HuH-7.5 (cell line): ENCODE results near the gene TRIP10.
"Not testable (repeated sequence)": the region's sequence is repeated elsewhere in the genome, so short reads cannot be mapped to it uniquely, and the experiment has no call there.

ENCODE experiments used
- DNase-seq: peaks from one replicate; pipeline ENCODE4 v3.0.0; 2011; ENCODE audit warnings: low spot score

The TRIP10 gene

DNA sequence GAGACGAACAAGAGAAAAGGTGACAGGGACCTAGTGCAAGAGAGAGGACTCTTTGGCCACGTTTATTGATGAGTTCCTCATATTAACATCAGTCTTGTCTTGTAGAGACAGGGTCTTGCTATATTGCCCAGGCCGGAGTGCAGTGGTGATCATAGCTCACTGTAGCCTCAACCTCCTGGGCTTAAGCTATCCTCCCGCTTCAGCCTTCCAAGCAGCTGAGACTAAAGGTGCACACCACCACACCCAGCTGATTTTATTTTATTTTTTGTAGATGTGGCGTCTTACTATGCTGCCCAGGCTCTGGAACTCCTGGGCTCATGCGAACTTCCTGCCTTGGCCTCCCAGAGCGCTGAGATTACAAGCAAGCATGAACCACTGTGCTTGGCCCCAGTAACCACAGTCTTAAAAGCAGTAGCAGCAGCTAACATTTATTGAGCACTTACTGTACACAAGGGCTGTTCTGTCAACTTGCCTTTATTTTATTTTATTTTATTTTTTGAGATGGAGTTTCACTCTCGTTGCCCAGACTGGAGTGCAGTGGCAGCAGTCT is 28.8 kb downstream of the TRIP10 start:
- no peak for DNase-seq

DNA sequence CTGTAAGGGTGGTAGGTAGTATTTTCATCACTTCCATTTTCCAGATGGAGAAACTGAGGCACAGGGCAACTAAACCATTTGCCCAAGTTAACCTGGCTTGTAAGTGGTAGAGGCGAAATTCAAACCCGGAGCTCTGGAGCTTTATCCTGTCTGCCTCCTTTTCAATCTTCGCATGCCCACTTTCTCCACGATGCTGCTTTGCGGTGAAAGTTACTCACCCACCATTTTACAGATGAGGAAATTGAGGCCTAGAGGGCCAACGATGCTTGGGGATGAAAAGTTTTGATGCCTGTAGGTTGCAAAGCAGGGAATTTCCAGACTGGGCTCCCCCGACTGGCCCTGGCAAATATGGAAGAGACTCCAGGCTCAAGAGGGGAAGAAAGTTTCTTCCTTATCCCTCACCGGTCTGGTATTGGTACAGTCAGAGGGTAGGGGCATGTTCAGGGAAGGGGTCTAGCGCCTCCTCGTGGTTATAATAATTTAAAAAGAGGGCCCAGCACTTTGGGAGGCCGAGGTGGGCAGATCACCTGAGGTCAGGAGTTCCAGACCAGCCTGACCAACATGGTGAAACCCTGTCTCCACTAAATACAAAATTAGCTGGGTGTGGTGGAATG is 29.6 kb downstream of the TRIP10 start:
- peak; percentile 51 for DNase-seq

DNA sequence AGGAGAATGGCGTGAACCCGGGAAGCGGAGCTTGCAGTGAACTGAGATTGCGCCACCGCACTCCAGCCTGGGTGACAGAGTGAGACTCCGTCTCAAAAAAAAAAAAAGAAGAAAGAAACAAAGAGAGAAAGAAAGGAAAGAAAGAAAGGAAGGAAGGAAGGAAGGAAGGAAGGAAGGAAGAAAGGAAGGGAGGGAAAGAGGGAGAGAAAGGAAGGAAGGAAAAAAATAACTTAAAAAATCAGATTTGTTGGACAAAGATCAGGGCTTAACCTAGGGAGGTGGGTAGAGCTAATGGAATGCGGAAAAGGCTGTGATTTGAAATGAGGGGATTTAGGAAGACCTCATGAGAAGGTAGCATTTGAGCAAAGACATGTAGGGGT is 32.2 kb downstream of the TRIP10 start:
- DNase-seq: not testable (repeated sequence)

DNA sequence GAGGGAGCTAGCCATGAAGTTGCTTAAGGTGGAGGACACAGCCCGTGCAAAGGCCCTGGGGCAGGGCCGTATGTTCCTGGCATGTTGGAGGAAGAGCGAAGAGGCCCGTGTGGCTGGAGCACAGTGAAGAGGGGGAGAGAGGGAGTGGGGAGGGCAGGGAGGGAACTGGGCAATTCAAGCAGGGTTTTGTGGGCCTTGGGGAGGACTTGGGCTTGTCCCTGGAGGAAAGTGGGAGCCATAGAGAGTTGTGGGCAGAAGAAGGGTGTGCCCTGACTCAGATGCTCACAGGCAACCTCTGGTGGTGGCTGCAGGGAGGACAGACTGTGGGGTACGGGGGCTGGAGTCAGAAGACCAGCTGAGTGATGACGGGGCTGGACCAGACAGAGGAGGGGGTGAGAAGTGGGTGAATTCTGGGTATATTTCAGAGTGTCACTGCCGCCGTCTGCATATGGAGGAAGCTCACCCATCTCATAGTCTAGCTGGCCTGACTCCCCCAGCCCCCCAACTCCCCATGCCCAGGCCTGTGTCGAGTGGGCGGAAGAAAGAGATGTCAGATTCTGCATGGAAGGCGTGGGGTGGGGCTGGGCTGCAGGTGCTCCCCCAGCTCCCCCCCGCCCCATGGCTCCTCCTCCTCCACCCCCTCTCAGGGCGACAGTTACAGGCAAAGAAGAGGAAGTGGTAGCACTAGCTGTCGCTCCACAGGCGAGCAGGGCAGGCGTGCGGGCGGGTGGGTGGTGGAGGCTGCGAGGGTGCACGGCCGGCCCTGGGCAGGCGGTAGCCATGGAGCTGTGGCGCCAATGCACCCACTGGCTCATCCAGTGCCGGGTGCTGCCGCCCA is 32.8 kb downstream of the TRIP10 start, which contains the start of gene VAV1:
VAV1 (plus strand) TSS at position 681 of the 838 bp plus-strand sequence; CDS start at position 781, 100 bp downstream.
- DNase-seq: no peak

DNA sequence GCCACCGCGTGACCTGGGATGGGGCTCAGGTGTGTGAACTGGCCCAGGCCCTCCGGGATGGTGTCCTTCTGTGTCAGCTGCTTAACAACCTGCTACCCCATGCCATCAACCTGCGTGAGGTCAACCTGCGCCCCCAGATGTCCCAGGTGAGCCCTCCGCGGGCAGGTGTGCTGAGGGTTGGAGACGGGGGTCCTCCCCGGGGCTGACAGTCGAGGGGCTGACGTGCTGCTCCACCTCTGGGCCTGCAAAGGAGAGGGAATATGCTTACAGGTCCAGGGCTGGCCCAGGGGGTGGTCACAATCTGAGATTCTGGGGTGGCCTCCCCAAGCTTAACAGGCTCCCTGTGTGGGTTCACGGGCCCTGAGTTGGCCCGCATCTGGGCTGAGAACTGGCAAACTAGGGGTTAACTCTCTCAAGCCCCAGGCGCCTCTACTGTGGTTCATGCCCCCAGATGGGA is 33.4 kb downstream of the TRIP10 start:
- DNase-seq: no peak

DNA sequence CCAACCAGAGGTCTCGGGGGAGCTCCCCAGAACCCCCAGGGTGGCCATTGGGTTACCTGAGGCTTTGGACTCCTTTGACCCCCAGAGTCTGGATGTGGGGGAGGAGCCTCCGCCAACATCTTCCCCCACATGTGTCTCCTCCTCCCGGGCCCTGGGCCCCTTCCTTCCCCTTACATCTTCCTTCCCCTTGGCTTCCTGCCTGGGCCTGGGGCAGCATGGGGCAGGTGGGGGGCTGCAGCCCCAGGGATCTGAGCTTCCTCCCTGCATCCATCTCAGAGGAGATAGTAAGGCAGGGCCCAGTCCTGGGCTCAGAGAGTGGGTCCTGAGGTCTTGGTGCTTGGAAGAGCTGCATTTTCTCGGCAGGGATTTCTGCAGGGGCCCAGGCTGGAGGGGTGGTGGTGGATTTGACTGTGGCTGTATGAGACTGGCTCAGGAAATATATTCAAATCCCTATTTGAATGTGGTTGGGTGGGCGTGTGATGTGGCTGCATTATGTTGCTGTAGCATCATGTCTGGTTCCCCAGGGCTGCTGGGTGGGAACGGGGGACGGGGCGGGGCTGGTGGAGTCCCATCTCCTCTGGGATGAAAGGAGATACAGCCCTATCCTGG is 33.9 kb downstream of the TRIP10 start:
- no peak for DNase-seq

DNA sequence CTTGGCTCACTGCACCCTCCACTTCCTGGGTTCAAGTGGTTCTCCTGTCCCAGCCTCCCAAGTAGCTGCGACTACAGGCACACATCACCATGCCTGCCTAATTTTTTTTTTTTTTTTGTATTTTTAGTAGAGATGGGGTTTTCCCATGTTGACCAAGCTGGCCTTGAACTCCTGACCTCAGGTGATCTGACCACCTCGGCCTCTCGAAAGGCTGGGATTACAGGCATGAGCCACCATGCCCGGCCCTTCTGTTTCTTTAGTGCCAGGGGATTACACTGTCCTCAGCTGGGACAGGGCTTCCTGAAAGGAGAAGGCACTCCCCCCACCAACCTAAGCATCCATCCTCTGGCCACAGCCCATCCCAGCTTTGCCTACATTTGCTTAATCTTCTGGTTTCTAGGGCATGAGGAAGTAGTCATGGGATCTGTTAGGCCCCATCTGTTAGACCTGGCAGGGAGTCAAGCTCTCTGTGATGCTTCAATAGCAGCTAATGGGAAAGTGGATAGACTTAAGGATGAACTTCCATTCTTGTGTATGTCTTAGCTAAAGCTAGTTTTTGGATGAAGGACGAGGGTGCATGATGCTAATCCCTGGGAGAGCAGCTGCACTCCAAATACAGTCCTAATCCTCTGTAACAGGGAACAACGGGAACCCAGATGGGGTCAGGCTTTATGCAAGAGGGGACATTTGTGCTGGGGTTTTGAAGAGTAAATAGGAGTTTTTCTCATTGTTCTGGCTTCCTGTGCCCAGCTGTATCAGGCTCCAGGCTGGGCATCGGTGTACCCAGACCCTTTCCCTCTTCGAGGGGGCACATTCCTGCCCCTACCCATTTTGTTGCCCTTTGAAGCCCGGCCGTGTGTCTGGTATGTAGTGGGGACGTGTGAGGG is 35.6 kb downstream of the TRIP10 start:
- no peak for DNase-seq

DNA sequence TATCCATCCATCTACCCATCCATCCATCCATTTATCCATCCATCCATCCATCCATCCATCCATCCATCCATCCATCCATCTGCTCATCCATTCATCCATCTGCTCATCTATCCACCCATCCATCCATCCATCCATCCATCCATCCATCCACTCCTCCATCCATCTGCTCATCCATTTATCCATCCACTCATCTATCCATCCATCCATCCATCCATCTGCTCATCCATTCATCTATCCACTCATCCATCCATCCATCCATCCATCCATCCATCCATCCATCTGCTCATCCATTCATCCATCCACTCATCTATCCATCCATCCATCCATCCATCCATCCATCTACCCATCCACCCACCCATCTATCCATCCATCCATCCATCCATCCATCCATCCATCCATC is 36.6 kb downstream of the TRIP10 start:
- DNase-seq: not testable (repeated sequence)

DNA sequence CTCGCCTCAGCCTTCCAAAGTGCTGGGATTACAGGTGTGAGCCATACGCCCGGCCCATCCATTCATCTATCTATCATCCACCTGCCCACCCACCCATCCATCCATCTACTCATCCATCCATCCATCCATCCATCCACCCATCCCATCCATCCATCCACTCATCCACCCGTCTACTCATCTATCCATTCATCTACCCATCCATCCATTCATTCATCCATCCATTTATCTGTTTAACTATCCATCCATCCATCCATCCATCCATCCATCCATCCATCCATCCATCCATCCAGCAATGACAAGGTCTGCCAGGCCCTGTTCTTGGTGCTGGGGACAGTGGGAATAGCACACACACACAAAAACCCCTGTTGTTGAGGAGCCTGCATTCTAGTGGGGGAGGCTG is 37.5 kb downstream of the TRIP10 start:
- DNase-seq: no peak

DNA sequence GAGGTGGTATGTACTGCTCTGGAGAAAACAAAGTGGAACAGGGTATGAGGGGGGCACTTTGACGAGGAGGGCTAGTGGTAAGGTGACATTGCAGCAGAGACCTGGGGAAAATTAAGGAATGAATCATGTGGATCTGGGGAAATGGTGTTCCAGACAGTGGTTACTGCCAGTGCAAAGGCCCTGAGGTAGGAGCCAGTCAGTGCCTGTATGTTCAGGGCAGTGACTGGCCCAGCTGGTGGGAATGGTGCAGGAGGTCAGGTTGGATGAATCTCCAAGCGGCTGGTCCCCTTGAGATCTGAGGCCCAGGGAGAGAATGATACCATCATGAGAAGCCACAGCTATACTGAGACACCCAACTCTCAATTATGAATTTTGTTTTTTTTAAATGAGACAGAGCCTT is 38.0 kb downstream of the TRIP10 start:
- no peak for DNase-seq

DNA sequence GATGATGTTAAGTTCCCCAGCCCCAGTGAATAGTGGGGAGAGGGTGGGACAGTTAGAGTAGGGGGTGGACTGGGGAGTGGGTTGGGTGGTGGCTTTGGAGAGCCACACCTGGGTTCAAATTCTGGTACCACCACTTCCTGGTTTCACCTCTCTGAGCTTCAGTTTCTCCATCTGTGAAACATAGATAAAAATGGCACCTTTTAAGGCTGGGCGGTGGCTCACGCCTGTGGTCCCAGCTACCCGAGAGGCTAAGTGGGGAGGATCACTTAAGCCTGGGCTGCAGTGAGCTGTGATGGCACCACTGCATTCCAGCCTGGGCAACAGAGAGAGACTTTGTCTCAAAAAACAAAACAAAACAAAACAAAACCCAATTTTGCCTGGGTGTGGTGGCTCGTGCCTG is 38.9 kb downstream of the TRIP10 start:
- DNase-seq: no peak

DNA sequence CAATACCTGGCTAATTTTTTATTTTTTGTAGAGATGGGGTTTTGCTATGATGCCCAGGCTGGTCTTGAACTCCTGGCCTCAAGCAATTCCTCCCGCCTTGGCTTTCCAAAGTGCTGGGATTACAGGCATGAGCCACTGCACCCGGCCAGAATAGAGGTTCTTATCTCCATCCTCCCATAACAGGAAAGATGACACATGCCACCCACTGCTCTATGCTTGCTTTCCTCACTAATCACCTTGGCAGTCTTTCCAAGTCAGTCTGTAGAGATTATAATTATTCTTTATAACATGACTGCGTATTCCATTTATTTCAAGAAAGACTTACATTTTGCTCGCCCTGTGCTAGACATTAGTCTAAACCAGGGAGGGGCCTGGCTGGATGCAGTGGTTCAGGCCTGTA is 39.7 kb downstream of the TRIP10 start:
- no peak for DNase-seq

DNA sequence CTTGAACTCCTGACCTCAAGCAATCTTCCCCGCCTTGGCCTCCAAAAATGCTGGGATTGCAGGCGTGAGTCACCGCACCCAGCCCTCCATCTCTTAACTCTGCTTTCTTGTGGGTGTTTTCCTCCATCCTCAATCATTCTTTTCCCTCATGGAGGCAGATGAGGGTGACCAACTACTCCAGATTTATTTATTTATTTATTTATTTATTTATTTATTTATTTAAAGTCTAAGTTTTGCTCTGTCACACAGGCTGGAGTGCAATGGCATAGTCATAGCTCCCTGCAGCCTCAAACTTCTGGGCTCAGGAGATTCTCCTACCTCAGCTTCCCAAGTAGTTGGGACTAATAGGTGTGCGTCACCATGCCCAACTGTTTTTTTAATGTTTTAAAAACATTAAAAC is 47.9 kb downstream of the TRIP10 start:
- DNase-seq: no peak

DNA sequence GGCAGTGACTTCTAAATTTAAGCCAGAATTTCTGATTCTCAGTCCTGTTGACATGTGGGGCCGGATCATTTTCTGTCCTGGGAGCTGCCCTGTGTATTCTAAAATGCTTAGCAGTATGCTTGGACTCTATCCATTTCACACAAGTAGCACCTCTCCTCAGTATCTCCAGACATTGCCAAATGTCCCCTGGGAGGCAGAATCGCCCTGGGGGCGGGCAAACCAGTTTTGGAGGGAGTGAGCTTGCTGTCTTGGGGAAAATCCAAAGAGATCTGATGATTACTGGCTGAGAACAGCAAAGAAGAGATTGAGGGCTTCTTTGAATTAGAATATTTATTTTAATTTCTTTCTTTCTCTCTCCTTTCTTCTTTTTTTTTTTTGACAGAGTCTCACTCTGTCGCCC is 49.4 kb downstream of the TRIP10 start:
- DNase-seq: no peak

DNA sequence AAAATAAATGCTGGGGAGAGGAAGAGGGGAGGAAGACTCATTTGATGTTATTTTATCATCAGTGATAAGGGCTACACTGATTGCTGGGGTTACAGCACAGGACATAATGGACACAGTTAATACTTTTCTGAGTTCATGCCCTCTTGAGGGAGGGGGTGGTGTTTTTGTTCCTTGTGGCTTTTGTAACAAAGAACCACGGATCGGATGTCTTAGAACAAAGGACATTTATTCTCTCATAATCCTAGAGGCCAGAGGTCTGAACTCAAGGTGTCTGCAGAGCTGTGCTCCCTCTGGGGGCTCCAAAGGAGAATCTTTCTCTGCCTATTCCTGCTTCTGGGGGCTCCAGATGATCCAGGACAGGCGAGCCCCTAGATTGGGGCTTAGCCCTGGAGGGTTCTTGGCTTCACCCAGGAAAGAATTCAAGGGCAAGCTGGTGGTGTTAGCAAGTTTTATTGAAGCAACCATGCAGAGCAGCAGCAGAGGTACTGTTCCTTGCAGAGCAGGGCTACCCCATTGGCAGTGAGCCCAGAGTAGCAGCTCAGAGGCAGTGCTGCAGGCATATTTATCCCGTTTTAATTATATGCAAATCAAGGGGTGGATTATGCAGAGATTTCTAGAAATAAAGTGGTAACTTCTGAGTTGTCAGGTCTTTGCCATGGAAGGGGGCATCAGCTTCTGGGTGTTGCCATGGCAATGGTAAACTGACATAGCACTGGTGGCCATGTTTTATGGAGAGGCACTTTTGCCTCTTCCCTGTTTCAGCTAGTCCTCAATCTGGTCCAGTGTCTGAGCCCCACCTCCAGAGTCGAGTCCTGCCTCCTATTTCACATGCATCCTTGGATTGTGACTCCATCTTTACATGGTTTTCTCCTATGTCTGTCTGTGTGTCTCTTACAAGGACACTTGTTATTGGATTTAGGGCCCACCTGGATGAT is 51.0 kb downstream of the TRIP10 start:
- DNase-seq: no peak

DNA sequence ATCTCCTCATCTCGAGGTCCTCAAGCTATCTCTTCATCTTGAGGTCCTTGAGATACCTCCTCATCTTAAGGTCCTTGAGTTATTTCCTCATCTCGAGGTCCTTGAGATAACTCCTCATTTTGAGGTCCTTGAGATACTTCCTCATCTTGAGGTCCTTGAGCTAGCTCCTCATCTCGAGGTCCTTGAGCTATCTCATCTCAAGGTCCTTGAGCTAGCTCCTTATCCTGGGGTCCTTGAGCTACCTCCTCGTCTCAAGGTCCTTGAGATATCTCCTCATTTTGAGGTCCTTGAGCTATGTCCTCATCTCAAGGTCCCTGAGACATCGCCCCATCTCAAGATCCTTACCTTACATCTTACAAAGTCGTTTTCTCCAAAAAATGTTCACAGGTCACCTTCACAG is 51.8 kb downstream of the TRIP10 start:
- no peak for DNase-seq

DNA sequence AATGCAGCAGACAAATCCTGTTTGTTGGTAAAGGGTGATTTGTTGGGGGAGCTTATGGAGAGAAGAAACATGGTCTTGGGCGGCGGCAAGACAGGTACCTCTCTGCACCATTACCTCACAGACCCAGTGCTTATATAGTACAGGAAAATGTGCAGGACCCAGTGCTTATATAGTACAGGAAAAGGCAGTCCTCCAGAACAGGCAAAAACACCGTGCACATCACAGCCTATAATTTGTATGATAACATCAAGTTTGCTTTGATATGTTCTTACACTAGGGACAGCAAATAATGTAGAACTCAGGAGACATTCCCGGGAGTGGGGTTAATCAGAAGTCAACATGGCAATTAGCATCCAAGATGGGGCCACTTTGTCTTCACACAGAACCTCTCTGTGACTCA is 53.9 kb downstream of the TRIP10 start:
- no peak for DNase-seq

DNA sequence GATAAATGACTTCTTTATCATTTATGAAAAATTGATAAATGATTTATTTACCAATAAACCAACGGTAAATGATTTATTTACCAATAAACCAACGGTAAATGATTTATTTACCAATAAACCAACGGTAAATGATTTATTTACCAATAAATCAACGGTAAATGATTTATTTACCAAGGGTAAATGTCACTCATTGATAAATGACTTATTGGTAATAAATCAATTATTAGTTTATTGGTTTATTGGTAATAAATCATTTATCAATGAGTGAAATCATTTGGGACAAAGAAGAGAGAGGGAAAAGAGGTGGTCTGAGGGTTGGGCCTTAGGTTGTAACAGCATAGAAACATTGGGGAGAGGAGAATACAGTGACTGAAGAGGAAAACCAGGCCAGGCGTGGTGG is 54.5 kb downstream of the TRIP10 start:
- DNase-seq: no peak

DNA sequence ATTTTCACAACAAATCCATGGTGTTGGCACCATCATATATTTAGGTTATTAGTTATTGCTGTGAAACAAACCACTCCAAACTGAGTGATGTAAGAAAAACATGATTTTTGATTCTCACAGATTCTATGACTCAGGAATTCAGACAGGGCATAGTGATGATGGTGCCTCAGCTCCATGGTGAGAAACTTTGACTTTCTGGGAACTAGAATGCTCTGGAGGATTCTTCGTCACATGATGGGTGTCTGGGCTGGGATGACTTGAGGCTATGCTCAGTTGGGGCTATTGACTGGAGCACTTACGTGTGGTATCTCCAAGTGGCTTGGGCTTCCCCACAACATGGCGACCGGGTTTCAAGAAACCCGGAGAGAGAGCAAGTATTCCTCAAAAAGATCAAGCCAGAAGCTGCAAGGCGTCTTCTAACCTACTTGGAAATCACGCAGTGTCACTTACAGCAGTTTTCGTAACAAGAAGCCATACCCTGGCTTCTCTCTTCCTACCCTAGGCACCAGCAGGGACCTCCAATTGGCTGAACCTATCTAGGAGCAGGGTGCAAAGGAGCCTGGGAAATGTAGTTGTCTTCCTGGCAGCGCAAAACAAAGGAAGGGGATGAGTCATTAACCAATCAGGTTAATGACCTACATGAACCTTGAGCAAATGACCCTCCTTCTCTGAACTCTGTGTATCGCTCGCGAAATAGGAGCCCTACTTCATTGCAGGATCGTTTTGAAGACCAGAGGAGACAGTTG is 55.4 kb downstream of the TRIP10 start:
- no peak for DNase-seq

DNA sequence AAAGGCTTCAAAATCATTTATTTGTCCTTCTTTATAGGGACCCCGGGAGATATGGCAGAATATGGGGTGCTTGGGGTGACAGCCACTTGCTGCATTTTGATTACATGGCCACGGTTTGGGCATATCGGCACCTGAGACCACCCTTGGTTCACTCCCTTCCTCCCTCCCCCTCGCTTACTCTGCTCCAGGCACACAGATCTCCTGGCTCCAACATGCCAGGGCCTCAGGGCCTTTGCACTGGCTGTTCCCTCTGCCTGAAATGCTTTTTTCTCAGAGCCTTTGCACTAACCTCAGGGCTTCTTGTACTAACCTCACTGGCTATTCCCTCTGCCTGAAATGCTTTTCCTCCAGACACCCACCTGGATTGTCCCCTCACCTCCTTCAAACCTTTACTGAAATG is 56.8 kb downstream of the TRIP10 start:
- DNase-seq: no peak
